HEK293 (cell line): Measurements from ENCODE around the gene STK32C.

Source experiments
- ZEB2 ChIP-seq: fragments of 450-650 bp; formaldehyde crosslinking; IDR thresholded peaks from 2 replicates; pipeline ENCODE4 v1.5.1; 2016; ENCODE audit warnings: missing biosample characterization, missing genetic modification characterization
- TF ChIP-seq, protein P1 (sequence below): fragments of 450-650 bp; formaldehyde crosslinking; IDR thresholded peaks from 2 replicates; pipeline ENCODE4 v1.5.1; 2016; ENCODE audit warnings: missing biosample characterization, missing genetic modification characterization
- TF ChIP-seq, protein P2 (sequence below): fragments of 450-650 bp; formaldehyde crosslinking; IDR thresholded peaks from 2 replicates; pipeline ENCODE4 v1.5.1; 2016; ENCODE audit warnings: missing biosample characterization, missing genetic modification characterization, borderline replicate concordance

DNA sequence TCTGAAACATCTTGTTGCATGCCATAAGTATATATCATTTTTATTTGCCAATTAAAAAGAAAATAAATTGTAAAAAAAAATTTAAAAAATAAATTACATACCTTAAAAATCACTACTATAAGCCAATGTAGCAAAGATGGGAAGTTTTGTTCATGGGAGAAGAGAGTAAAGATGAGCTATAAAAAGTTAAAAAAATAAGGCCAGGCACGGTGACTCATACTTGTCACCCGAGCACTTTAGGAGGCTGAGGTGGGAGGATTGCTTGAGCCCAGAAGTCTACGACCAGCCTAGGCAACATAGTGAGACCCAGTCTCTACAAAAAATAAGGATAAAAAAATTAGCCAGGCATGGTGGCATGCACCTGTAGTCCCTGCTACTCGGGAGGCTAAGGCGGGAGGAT, 8.4 kb upstream of the STK32C start:
- TF ChIP-seq, protein P1, sequence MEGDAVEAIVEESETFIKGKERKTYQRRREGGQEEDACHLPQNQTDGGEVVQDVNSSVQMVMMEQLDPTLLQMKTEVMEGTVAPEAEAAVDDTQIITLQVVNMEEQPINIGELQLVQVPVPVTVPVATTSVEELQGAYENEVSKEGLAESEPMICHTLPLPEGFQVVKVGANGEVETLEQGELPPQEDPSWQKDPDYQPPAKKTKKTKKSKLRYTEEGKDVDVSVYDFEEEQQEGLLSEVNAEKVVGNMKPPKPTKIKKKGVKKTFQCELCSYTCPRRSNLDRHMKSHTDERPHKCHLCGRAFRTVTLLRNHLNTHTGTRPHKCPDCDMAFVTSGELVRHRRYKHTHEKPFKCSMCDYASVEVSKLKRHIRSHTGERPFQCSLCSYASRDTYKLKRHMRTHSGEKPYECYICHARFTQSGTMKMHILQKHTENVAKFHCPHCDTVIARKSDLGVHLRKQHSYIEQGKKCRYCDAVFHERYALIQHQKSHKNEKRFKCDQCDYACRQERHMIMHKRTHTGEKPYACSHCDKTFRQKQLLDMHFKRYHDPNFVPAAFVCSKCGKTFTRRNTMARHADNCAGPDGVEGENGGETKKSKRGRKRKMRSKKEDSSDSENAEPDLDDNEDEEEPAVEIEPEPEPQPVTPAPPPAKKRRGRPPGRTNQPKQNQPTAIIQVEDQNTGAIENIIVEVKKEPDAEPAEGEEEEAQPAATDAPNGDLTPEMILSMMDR (tag by site-specific recombination): no peak
- TF ChIP-seq, protein P2, sequence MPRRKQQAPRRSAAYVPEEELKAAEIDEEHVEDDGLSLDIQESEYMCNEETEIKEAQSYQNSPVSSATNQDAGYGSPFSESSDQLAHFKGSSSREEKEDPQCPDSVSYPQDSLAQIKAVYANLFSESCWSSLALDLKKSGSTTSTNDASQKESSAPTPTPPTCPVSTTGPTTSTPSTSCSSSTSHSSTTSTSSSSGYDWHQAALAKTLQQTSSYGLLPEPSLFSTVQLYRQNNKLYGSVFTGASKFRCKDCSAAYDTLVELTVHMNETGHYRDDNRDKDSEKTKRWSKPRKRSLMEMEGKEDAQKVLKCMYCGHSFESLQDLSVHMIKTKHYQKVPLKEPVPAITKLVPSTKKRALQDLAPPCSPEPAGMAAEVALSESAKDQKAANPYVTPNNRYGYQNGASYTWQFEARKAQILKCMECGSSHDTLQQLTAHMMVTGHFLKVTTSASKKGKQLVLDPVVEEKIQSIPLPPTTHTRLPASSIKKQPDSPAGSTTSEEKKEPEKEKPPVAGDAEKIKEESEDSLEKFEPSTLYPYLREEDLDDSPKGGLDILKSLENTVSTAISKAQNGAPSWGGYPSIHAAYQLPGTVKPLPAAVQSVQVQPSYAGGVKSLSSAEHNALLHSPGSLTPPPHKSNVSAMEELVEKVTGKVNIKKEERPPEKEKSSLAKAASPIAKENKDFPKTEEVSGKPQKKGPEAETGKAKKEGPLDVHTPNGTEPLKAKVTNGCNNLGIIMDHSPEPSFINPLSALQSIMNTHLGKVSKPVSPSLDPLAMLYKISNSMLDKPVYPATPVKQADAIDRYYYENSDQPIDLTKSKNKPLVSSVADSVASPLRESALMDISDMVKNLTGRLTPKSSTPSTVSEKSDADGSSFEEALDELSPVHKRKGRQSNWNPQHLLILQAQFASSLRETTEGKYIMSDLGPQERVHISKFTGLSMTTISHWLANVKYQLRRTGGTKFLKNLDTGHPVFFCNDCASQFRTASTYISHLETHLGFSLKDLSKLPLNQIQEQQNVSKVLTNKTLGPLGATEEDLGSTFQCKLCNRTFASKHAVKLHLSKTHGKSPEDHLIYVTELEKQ (tag by site-specific recombination): no peak
- TF ChIP-seq ZEB2 (tag by site-specific recombination): no peak
